ENCODE results near the gene ZIC1.

GRCh38 chr3:147369661-147370123 lies 39.5 kb upstream of the ZIC1 start:
- TF ChIP-seq CTCF (IDR thresholded peaks at IDR 0.05) (no peak), POLR2AphosphoS5 (IDR thresholded peaks at IDR 0.05; ENCODE audit: low read depth, low read length) (no peak), SIN3A (IDR thresholded peaks at IDR 0.05; ENCODE audit: borderline replicate concordance, insufficient read depth, low read depth, low read length) (no peak), TCF7L2 (IDR thresholded peaks at IDR 0.05; ENCODE audit: low read depth, low read length) (no peak)
- TF ChIP-seq, protein P1, sequence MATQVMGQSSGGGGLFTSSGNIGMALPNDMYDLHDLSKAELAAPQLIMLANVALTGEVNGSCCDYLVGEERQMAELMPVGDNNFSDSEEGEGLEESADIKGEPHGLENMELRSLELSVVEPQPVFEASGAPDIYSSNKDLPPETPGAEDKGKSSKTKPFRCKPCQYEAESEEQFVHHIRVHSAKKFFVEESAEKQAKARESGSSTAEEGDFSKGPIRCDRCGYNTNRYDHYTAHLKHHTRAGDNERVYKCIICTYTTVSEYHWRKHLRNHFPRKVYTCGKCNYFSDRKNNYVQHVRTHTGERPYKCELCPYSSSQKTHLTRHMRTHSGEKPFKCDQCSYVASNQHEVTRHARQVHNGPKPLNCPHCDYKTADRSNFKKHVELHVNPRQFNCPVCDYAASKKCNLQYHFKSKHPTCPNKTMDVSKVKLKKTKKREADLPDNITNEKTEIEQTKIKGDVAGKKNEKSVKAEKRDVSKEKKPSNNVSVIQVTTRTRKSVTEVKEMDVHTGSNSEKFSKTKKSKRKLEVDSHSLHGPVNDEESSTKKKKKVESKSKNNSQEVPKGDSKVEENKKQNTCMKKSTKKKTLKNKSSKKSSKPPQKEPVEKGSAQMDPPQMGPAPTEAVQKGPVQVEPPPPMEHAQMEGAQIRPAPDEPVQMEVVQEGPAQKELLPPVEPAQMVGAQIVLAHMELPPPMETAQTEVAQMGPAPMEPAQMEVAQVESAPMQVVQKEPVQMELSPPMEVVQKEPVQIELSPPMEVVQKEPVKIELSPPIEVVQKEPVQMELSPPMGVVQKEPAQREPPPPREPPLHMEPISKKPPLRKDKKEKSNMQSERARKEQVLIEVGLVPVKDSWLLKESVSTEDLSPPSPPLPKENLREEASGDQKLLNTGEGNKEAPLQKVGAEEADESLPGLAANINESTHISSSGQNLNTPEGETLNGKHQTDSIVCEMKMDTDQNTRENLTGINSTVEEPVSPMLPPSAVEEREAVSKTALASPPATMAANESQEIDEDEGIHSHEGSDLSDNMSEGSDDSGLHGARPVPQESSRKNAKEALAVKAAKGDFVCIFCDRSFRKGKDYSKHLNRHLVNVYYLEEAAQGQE (IDR thresholded peaks at IDR 0.05; ENCODE audit: insufficient read depth in 1 of 2, low read depth in 2 of 2, low read length in 1 of 2) = no peak
